ENCODE data around the gene PDE9A. TPM values are rescaled to one million over a fixed set of nuclear protein-coding genes. Genes with fewer than 3 reads are reported as not detected.
A peak's percentile ranks its signal among the peaks of the same experiment; 100 is the strongest.

PDE9A gene
- total RNA-seq, 1 donor from 2014 or later = 17.5 TPM

DNA sequence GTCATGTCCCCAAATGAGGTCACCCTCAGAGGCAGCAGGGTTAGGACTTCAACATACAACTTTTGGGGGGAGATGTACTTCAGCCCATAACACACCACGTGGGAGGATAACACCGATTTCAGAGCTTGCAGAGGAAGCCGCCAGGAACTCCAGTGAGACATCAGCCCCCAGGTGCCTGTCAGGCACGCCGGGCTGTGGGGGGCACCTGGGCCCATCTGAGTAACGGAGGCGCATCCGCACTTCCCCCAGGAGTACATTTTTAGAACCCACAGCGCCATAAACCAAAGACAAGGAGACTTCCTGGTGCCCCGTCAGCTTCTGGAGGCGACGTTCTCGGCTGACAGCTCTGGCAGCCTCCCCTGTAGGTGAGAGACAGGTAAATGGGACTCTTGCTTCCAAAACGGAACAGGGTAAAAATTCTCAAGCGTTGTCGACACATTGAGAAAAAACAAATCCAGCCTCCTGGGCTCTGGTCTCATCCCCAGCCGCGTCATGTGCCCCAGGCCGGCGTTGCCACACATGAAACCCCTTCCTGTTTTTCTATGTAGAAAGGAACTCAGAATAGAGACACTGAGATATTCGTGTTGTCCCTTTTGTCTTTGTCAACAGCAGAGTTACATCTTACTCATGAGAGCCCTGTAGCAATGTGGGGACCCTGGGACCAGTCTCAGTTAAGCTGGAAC lies 93.3 kb downstream of the PDE9A start:
- DNase-seq (ENCODE audit: low spot score) = no peak
- H3K4me3 Mint-ChIP-seq (ENCODE audit: low read depth) = peak overlapping the region; percentile 3
- H3K9me3 Mint-ChIP-seq = no peaks in the 10 kb centered on the region
- intact Hi-C loops (cut with micrococcal nuclease) = no loop called here
- no peaks in the 10 kb centered on the region for H3K36me3 Mint-ChIP-seq (ENCODE audit: low read depth)
- peaks cover 13% of the 10 kb centered on the region for H3K4me1 Mint-ChIP-seq (ENCODE audit: low read depth)
- peak overlapping the region; percentile 65 for H3K27ac Mint-ChIP-seq
- no peaks in the 10 kb centered on the region for H3K27me3 Mint-ChIP-seq (ENCODE audit: low read depth)

DNA sequence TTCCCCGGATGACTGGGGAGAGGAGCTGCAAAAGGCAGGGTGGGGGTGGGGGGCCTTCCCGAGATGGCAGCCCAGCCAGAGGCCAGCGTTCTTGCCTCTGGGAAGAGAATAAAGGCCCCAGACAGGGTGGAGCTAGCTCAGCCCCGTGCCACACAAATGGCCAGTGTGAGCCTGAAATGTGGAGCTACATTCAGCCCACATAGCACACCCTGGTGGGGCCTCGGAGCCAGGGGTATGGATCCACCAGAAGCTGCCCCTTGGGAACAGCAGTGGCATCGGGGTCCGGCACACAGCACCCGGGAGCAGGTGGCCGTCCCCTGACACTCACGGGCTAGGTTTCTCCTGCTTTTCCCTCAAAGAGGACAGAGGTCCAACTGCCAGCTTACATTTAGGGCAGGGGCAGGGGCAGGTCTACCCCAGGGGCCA lies 93.9 kb downstream of the PDE9A start:
- H3K4me1 Mint-ChIP-seq (ENCODE audit: low read depth) = peaks cover 13% of the 10 kb centered on the region
- no peaks in the 10 kb centered on the region for H3K27me3 Mint-ChIP-seq (ENCODE audit: low read depth)
- no peak overlapping the region for H3K4me3 Mint-ChIP-seq (ENCODE audit: low read depth)
- H3K36me3 Mint-ChIP-seq (ENCODE audit: low read depth) = no peaks in the 10 kb centered on the region
- H3K27ac Mint-ChIP-seq = peak overlapping the region; percentile 65
- intact Hi-C loops (cut with micrococcal nuclease) = no loop called here
- no peak for DNase-seq (ENCODE audit: low spot score)
- H3K9me3 Mint-ChIP-seq = no peaks in the 10 kb centered on the region

- peaks cover 13% of the 10 kb centered on the region for H3K4me1 Mint-ChIP-seq (ENCODE audit: low read depth)
- intact Hi-C loops (cut with micrococcal nuclease) = no loop called here
- no peak for DNase-seq (ENCODE audit: low spot score)
- H3K27ac Mint-ChIP-seq = no peak overlapping the region
- H3K36me3 Mint-ChIP-seq (ENCODE audit: low read depth) = no peaks in the 10 kb centered on the region
- H3K27me3 Mint-ChIP-seq (ENCODE audit: low read depth) = no peaks in the 10 kb centered on the region
- H3K9me3 Mint-ChIP-seq = no peaks in the 10 kb centered on the region
- H3K4me3 Mint-ChIP-seq (ENCODE audit: low read depth) = no peak overlapping the region
These were observed 94.4 kb downstream of the PDE9A start for GRCh38 chr21:42747746-42748351.

- no peaks in the 10 kb centered on the region for H3K9me3 Mint-ChIP-seq
- H3K27ac Mint-ChIP-seq = no peak overlapping the region
- no peak for DNase-seq (ENCODE audit: low spot score)
- intact Hi-C loops (cut with micrococcal nuclease) = no loop called here
- H3K27me3 Mint-ChIP-seq (ENCODE audit: low read depth) = no peaks in the 10 kb centered on the region
- H3K4me1 Mint-ChIP-seq (ENCODE audit: low read depth) = peaks cover 13% of the 10 kb centered on the region
- no peaks in the 10 kb centered on the region for H3K36me3 Mint-ChIP-seq (ENCODE audit: low read depth)
- H3K4me3 Mint-ChIP-seq (ENCODE audit: low read depth) = no peak overlapping the region
These were observed 95.3 kb downstream of the PDE9A start for GRCh38 chr21:42748620-42749176.

- H3K27me3 Mint-ChIP-seq (ENCODE audit: low read depth) = no peaks in the 10 kb centered on the region
- no peak overlapping the region for H3K4me3 Mint-ChIP-seq (ENCODE audit: low read depth)
- H3K36me3 Mint-ChIP-seq (ENCODE audit: low read depth) = no peaks in the 10 kb centered on the region
- no peak overlapping the region for H3K27ac Mint-ChIP-seq
- peaks cover 12% of the 10 kb centered on the region for H3K4me1 Mint-ChIP-seq (ENCODE audit: low read depth)
- DNase-seq (ENCODE audit: low spot score) = no peak
- no peaks in the 10 kb centered on the region for H3K9me3 Mint-ChIP-seq
- intact Hi-C loops (cut with micrococcal nuclease) = no loop called here
These were observed 97.5 kb downstream of the PDE9A start for GRCh38 chr21:42750737-42751530.

DNA sequence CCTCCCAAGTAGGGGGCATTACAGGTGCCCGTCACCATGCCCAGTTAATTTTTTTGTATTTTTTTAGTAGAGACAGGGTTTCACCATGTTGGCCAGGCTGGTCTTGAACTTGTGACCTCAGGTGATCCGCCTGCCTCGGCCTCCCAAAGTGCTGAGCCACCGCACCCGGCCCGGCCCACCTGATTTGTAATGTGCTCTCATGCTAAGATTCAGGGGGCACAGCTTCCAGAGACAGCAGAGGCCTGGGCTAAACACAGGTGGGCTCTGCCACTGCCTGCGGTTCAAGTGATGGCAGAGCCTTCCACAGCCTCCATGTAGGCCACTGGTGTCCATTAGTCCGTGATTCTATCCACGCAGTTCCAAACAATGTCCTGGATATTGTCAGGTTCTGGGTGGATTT lies 98.4 kb downstream of the PDE9A start:
- intact Hi-C loops (cut with micrococcal nuclease) = no loop called here
- H3K4me1 Mint-ChIP-seq (ENCODE audit: low read depth) = peaks cover 2% of the 10 kb centered on the region
- H3K36me3 Mint-ChIP-seq (ENCODE audit: low read depth) = no peaks in the 10 kb centered on the region
- H3K27me3 Mint-ChIP-seq (ENCODE audit: low read depth) = no peaks in the 10 kb centered on the region
- DNase-seq (ENCODE audit: low spot score) = no peak
- H3K9me3 Mint-ChIP-seq = no peaks in the 10 kb centered on the region
- H3K27ac Mint-ChIP-seq = no peak overlapping the region
- no peak overlapping the region for H3K4me3 Mint-ChIP-seq (ENCODE audit: low read depth)

- Mint-ChIP-seq H3K4me1 (ENCODE audit: low read depth) (no peaks in the 10 kb centered on the region), H3K27me3 (ENCODE audit: low read depth) (no peaks in the 10 kb centered on the region), H3K4me3 (ENCODE audit: low read depth) (no peak overlapping the region), H3K27ac (no peak overlapping the region), H3K9me3 (no peaks in the 10 kb centered on the region), H3K36me3 (ENCODE audit: low read depth) (no peaks in the 10 kb centered on the region)
- intact Hi-C loops (cut with micrococcal nuclease) = no loop called here
- DNase-seq (ENCODE audit: low spot score) = no peak
These were observed 100.4 kb downstream of the PDE9A start for GRCh38 chr21:42753804-42754203.

- Mint-ChIP-seq H3K4me3 (ENCODE audit: low read depth) (no peak overlapping the region), H3K9me3 (no peaks in the 10 kb centered on the region), H3K4me1 (ENCODE audit: low read depth) (peaks cover 2% of the 10 kb centered on the region), H3K27me3 (ENCODE audit: low read depth) (no peaks in the 10 kb centered on the region), H3K36me3 (ENCODE audit: low read depth) (no peaks in the 10 kb centered on the region), H3K27ac (no peak overlapping the region)
- no peak for DNase-seq (ENCODE audit: low spot score)
- intact Hi-C loops (cut with micrococcal nuclease) = no loop called here
These were observed 101.0 kb downstream of the PDE9A start for GRCh38 chr21:42754270-42754933.

DNA sequence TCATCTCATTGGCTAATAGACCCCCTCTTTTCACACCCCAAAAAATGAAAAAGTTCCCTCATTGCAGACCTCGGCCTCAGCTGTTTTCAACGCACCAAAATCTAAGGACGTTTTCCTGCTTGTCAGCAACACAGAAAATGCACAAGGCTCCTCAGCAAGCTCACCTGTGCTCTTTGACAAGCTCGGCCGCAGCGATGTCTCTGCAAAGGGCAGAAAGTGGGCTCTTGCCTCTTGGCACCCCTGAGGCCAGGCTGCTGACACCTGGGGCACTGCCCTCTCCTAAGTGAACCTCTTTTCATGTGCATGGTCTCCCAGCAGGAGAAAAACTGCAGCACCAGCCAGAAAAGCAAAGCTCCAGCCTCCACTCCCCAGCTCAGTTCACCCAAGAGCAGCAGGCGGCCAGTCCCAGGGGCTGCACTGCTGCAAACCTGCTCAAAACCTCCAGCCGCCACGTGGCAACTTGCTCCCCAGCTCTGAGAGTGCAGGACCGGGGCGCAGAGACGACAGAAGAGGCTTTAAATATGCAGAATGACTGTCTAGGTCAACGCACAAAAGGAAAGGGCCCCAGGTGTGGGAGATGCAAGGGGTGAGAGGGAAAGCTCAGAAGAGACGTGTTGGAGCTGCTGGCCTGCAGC lies 101.7 kb downstream of the PDE9A start:
- no peak overlapping the region for H3K4me3 Mint-ChIP-seq (ENCODE audit: low read depth)
- no peaks in the 10 kb centered on the region for H3K9me3 Mint-ChIP-seq
- no peaks in the 10 kb centered on the region for H3K36me3 Mint-ChIP-seq (ENCODE audit: low read depth)
- no peak overlapping the region for H3K27ac Mint-ChIP-seq
- no peaks in the 10 kb centered on the region for H3K27me3 Mint-ChIP-seq (ENCODE audit: low read depth)
- H3K4me1 Mint-ChIP-seq (ENCODE audit: low read depth) = peaks cover 2% of the 10 kb centered on the region
- intact Hi-C loops (cut with micrococcal nuclease) = no loop called here
- no peak for DNase-seq (ENCODE audit: low spot score)

GRCh38 chr21:42755766-42756579 lies 102.6 kb downstream of the PDE9A start:
- Mint-ChIP-seq H3K27me3 (ENCODE audit: low read depth) (no peaks in the 10 kb centered on the region), H3K36me3 (ENCODE audit: low read depth) (no peaks in the 10 kb centered on the region), H3K4me3 (ENCODE audit: low read depth) (no peak overlapping the region), H3K27ac (no peak overlapping the region), H3K9me3 (no peaks in the 10 kb centered on the region), H3K4me1 (ENCODE audit: low read depth) (peaks cover 2% of the 10 kb centered on the region)
- intact Hi-C loops (cut with micrococcal nuclease) = no loop called here
- no peak for DNase-seq (ENCODE audit: low spot score)

DNA sequence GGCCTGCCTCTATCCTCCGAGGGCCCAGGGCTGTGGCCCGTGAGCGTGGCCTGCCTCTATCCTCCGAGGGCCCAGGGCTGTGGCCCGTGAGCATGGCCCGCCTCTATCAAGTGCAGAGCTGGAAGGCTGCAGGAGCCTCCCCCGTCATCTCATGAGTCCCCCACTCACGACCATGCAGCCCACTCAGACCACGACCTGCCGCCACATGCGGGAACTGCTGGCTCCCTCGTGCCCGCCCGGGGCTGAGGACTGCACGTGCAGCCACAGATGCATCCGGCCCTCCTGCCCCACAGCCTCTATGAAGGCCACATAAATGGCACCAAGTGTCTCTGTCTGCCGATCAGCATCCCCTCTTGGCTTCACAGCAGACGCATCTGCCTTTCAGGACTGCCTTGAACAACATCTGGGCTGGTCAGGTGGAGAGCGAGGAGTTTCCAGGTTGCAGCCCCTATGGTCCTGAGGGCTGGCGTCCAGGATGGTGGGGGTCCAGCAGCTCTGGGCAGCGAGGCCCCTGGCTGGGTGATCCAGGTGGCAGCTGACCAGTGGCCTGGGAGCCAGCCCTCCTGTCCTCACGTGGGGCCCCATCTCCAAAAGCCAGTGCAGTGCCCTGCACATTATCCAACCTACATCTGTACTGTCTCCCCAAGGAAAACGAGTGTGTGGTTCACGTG lies 103.3 kb downstream of the PDE9A start:
- no peaks in the 10 kb centered on the region for H3K36me3 Mint-ChIP-seq (ENCODE audit: low read depth)
- DNase-seq (ENCODE audit: low spot score) = no peak
- H3K9me3 Mint-ChIP-seq = no peaks in the 10 kb centered on the region
- no peak overlapping the region for H3K4me3 Mint-ChIP-seq (ENCODE audit: low read depth)
- peaks cover 2% of the 10 kb centered on the region for H3K4me1 Mint-ChIP-seq (ENCODE audit: low read depth)
- no peak overlapping the region for H3K27ac Mint-ChIP-seq
- H3K27me3 Mint-ChIP-seq (ENCODE audit: low read depth) = no peaks in the 10 kb centered on the region
- intact Hi-C loops (cut with micrococcal nuclease) = no loop called here
